Fibroblast of the aortic adventitia (primary cell): ENCODE measurements around the gene ESRP2. TPM values are rescaled to one million over a fixed set of nuclear protein-coding genes. Genes with fewer than 3 reads are reported as not detected.

Experiments used
- DNase-seq: peaks from one replicate; pipeline ENCODE4 v3.0.0-alpha.2; 2010; ENCODE audit warnings: low read depth
- H3K4me3 ChIP-seq: 2 replicates; pipeline ENCODE4 v1.5.1; 2011; ENCODE audit warnings: low read depth, mild to moderate bottlenecking, control low read depth, low read length, moderate library complexity
- total RNA-seq: library from RNA; depleted of rRNA; stranded (reverse); fragments of >200 nt; gene quantifications from 2 replicates; pipeline ENCODE4 v1.2.3, GENCODE V29; 2012; ENCODE audit warnings: low replicate concordance
- TF ChIP-seq, protein P1 (sequence below): IDR thresholded peaks from 2 replicates; pipeline ENCODE4 v1.5.1; 2011; ENCODE audit warnings: mild to moderate bottlenecking, low read length, control low read depth, inconsistent platforms; ENCODE audit not compliant: insufficient read depth

The ESRP2 gene
- total RNA-seq, 1 donor: 0.18 TPM

- TF ChIP-seq, protein P1, sequence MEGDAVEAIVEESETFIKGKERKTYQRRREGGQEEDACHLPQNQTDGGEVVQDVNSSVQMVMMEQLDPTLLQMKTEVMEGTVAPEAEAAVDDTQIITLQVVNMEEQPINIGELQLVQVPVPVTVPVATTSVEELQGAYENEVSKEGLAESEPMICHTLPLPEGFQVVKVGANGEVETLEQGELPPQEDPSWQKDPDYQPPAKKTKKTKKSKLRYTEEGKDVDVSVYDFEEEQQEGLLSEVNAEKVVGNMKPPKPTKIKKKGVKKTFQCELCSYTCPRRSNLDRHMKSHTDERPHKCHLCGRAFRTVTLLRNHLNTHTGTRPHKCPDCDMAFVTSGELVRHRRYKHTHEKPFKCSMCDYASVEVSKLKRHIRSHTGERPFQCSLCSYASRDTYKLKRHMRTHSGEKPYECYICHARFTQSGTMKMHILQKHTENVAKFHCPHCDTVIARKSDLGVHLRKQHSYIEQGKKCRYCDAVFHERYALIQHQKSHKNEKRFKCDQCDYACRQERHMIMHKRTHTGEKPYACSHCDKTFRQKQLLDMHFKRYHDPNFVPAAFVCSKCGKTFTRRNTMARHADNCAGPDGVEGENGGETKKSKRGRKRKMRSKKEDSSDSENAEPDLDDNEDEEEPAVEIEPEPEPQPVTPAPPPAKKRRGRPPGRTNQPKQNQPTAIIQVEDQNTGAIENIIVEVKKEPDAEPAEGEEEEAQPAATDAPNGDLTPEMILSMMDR: no peak
- no peak for DNase-seq
- no peak overlapping the region for H3K4me3 ChIP-seq
Measured at GRCh38 chr16:68247400-68247799, 11.5 kb upstream of the ESRP2 start.

- H3K4me3 ChIP-seq: no peak overlapping the region
- TF ChIP-seq, protein P1: no peak
- no peak for DNase-seq
Measured at GRCh38 chr16:68246666-68247065, 10.7 kb upstream of the ESRP2 start.

DNA sequence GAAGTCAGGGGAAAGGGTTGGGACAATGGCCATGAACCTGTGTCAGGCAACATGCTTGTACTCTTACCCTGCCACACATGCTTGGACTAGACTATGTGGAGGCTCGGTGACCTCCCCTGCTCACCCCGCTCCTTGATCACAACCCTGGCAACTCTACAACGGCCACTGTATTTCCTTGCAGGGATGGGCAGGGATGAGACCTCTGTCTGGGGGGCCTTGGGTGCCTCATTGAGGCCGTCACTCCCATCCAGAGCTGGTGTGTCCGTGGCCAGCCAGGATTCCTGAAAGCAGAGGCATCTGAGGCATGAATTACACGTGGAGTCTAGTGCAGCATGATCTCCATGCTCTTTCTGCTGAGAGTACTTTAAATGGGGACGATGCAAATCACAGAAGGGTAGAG, 10.2 kb upstream of the ESRP2 start:
- no peak for DNase-seq
- H3K4me3 ChIP-seq: peak overlapping the region; percentile 96
- TF ChIP-seq, protein P1: no peak

DNA sequence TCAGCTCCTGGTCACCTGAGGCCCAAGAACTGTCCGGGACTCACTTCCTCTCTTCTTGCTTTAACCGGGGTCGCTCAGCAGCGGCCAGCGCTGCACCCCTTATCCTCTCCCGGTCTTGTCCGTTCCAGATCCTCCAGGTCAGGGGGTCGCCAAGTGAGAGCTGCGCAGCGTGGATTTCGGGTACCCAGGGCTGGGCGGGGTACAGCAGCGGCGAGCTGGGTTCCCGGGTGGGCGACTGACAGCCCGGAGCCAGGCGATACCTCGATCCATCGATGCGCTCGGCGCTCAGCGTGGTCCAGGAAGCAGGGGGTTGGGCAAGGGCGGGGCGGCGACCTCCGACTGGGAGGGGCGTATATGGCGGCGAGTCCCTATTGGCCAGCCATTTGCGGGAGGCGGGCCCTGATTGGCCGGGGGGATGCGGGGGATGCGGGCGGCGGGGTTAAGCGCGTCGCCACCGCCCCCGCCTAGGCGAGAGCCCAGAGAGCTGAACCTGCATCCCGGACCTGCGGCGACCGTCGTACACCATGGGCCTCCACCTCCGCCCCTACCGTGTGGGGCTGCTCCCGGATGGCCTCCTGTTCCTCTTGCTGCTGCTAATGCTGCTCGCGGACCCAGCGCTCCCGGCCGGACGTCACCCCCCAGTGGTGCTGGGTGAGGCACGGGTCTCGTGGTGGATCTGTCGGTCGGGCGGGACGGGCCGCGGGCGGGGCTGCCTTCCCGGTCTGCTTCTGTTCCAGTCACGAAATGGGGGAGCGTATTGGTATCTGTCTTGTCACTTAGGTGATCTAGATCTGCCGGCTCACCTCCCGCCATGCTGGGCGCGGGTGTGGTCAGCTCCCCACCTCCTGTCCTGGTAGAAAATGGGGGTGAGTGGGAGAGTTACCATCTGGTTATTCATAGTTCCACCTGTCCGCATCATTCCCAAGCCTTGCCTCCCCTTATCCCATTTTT, 9.3 kb upstream of the ESRP2 start, which contains the start of gene PLA2G15:
Gene PLA2G15, plus strand, starts transcription at position 471 of the 951 bp plus-strand sequence. Its CDS starts 54 bp downstream, at position 525.
- H3K4me3 ChIP-seq: peak within 1 kb of the TSS; percentile 96
- peak; percentile 93 for DNase-seq
- TF ChIP-seq, protein P1: no peak

DNA sequence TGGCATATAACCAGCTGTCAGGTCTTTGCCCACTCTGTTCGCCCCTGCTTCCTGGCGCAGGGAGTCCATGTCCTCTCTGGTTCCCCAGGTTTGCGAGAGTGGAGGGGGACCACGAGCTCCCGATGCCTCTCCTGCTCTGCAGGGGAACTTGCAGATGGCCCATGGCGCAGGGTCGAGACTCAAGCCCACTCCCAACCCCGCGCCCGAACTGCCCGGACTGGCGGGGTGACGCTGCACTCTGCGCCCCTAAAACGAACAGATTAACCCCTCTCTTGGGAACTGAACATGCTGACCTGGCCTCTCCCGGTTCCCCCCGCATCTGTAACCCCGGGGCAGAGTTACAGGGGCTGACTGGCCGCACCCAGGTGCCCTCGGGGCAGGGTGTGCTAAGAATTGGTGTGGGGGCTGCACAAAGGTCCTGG, 8.6 kb upstream of the ESRP2 start:
- DNase-seq: no peak
- peak overlapping the region; percentile 96 for H3K4me3 ChIP-seq
- TF ChIP-seq, protein P1: no peak

DNA sequence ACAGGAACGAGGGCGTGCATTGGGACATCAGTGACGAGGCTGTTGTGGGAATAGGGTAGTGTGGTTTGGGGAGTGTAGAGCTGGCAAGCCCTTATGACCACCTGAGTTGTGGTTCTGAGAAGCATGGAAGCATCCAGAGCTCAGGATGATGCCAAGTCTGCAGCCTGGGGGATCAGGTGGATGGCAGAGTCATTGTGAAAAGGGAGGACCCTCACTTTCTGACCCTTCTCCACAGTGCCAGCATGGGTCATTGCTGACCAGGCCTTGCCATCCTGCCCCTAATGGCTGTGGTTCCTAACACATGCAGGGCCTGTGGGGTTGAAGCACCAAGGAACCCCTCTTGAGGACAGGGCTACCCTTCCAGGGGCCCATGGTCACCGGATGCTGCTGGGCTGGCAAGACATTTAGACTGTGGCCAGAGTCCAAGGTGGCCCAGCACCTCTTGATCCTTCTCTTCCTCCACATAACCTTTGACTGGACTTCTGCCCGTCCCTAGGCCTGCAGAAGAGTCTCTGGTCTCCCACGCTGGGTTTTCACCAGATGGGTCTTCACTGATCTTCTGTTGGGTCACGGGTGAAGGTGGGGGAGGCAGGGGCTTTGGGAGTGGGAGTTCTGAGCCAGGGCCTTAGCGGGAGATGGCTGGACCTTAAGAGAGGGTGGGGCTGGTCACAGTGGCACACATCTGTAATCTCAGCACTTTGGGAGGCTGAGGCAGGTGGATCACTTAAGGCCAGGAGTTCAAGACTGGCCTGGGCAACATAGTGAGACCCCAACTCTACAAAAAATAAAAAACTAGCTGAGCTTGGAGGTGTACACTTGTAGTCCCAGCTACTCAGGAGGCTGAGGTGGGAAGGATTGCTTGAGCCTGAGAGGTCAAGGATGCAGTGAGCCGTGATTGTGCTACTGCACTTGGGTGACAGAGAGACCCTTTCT, 7.3 kb upstream of the ESRP2 start:
- no peak for DNase-seq
- H3K4me3 ChIP-seq: no peak overlapping the region
- TF ChIP-seq, protein P1: no peak
